Measurements from ENCODE around the gene SMOC1.
A peak's percentile ranks its signal among the peaks of the same experiment; 100 is the strongest.

Gene SMOC1

GRCh38 chr14:70034257-70034656, 155.0 kb downstream of the SMOC1 start:
- no peak for TF ChIP-seq CTCF (conservative IDR thresholded peaks at IDR 0.05; ENCODE audit: low read depth)
- H3K27ac ChIP-seq: no peak overlapping the region
- no peak for DNase-seq (ENCODE audit: low spot score)
- ChIA-PET POLR2A (ENCODE audit: low non-redundant PET) (no interaction called here), CTCF (interaction anchor here (1.3 kb wide), 1 partner anchor 216 kb away, joined by 3 read pairs; no protein-coding TSS in a partner anchor)

- TF ChIP-seq CTCF (conservative IDR thresholded peaks at IDR 0.05; ENCODE audit: low read depth): no peak
- CTCF ChIA-PET: no interaction called here
- POLR2A ChIA-PET (ENCODE audit: low non-redundant PET): no interaction called here
- DNase-seq (ENCODE audit: low spot score): no peak
- no peak overlapping the region for H3K27ac ChIP-seq
Measured at GRCh38 chr14:70036665-70037064, 157.4 kb downstream of the SMOC1 start.

GRCh38 chr14:70043001-70043400, 163.8 kb downstream of the SMOC1 start:
- DNase-seq (ENCODE audit: low spot score): no peak
- ChIA-PET POLR2A (ENCODE audit: low non-redundant PET) (no interaction called here), CTCF (no interaction called here)
- TF ChIP-seq CTCF (conservative IDR thresholded peaks at IDR 0.05; ENCODE audit: low read depth): no peak
- no peak overlapping the region for H3K27ac ChIP-seq

- ChIA-PET CTCF (interaction anchor here (0.6 kb wide), 4 partner anchors 29 to 1098 kb away, joined by 3 to 5 read pairs (median 3); no protein-coding TSS in a partner anchor), POLR2A (ENCODE audit: low non-redundant PET) (no interaction called here)
- no peak for TF ChIP-seq CTCF (conservative IDR thresholded peaks at IDR 0.05; ENCODE audit: low read depth)
- no peak for DNase-seq (ENCODE audit: low spot score)
- H3K27ac ChIP-seq: no peak overlapping the region
Measured at GRCh38 chr14:70045310-70045709, 166.1 kb downstream of the SMOC1 start.

GRCh38 chr14:70045844-70046535, 166.8 kb downstream of the SMOC1 start:
- H3K27ac ChIP-seq: no peak overlapping the region
- ChIA-PET POLR2A (ENCODE audit: low non-redundant PET) (no interaction called here), CTCF (interaction anchor here (0.6 to 0.8 kb wide), 5 partner anchors 28 to 1097 kb away, joined by 3 to 5 read pairs (median 3); no protein-coding TSS in a partner anchor)
- peak; percentile 72 for TF ChIP-seq CTCF (conservative IDR thresholded peaks at IDR 0.05; ENCODE audit: low read depth)
- DNase-seq (ENCODE audit: low spot score): peak; percentile 58

- CTCF ChIA-PET: interaction anchor here (0.6 to 1.2 kb wide), 3 partner anchors 20 to 711 kb away, joined by 3 to 4 read pairs (median 3); no protein-coding TSS in a partner anchor
- TF ChIP-seq CTCF (conservative IDR thresholded peaks at IDR 0.05; ENCODE audit: low read depth): no peak
- POLR2A ChIA-PET (ENCODE audit: low non-redundant PET): no interaction called here
- H3K27ac ChIP-seq: no peak overlapping the region
- no peak for DNase-seq (ENCODE audit: low spot score)
Measured at GRCh38 chr14:70047598-70048312, 168.5 kb downstream of the SMOC1 start.

Data from RWPE1 (cell line).